Neural cell (in vitro differentiated cells): Measurements from ENCODE around the gene IQGAP2. TPM values are rescaled to one million over a fixed set of nuclear protein-coding genes. Genes with fewer than 3 reads are reported as not detected.

Experiments used
- H2AFZ ChIP-seq: fragments of 200-600, 300-800 bp; sonication (generic), shearing (Covaris generic); 2 replicates; pipeline ENCODE4 v1.6.0; 2014; ENCODE audit warnings: low read depth, mild to moderate bottlenecking, antibody characterized with exemption, low read length, moderate library complexity
- H3F3A ChIP-seq: fragments of 200-600 bp; shearing (Covaris generic); 2 replicates; pipeline ENCODE4 v1.6.1; 2016; ENCODE audit warnings: mild to moderate bottlenecking, moderate library complexity, mixed read lengths, antibody characterized with exemption, low read length; ENCODE audit not compliant: insufficient read depth, poor library complexity, severe bottlenecking
- H3K27ac ChIP-seq: fragments of 200-600, 300-800 bp; sonication (generic), shearing (Covaris generic); 2 replicates; pipeline ENCODE4 v1.5.1; 2014; ENCODE audit warnings: mild to moderate bottlenecking, low read length, moderate library complexity
- H3K27me3 ChIP-seq: fragments of 300-800, 200-600 bp; sonication (generic), shearing (Covaris generic); 2 replicates; pipeline ENCODE4 v1.6.0; 2014; ENCODE audit warnings: mild to moderate bottlenecking, low read depth, low read length, moderate library complexity; ENCODE audit not compliant: insufficient read depth
- H3K36me3 ChIP-seq: fragments of 300-800, 200-600 bp; sonication (generic), shearing (Covaris generic); 2 replicates; pipeline ENCODE4 v1.5.1; 2014; ENCODE audit warnings: mild to moderate bottlenecking, antibody characterized with exemption, low read length, moderate library complexity; ENCODE audit not compliant: insufficient read depth
- H3K4me2 ChIP-seq: fragments of 300-800, 200-600 bp; sonication (generic), shearing (Covaris generic); 2 replicates; pipeline ENCODE4 v1.6.0; 2014; ENCODE audit warnings: mild to moderate bottlenecking, low read length
- H3K4me3 ChIP-seq: fragments of 300-800, 200-600 bp; sonication (generic), shearing (Covaris generic); 2 replicates; pipeline ENCODE4 v1.5.1; 2014; ENCODE audit warnings: mild to moderate bottlenecking, low read length, moderate library complexity
- H3K79me2 ChIP-seq: fragments of 200-600 bp; shearing (Covaris generic); replicated peaks from 2 replicates; pipeline ENCODE4 v1.6.0; 2014; ENCODE audit warnings: mild to moderate bottlenecking, low read length, moderate library complexity; ENCODE audit not compliant: insufficient read depth
- H3K9ac ChIP-seq: fragments of 300-800, 200-600 bp; sonication (generic), shearing (Covaris generic); 2 replicates; pipeline ENCODE4 v1.6.1; 2016; ENCODE audit warnings: mild to moderate bottlenecking, low read length, mixed read lengths
- H3K9me2 ChIP-seq: fragments of 200-600 bp; shearing (Covaris generic); 2 replicates; pipeline ENCODE4 v1.6.1; 2016; ENCODE audit warnings: mild to moderate bottlenecking, low read length, mixed read lengths; ENCODE audit not compliant: insufficient read depth
- H3K9me3 ChIP-seq: fragments of 200-600, 300-800 bp; sonication (generic), shearing (Covaris generic); 2 replicates; pipeline ENCODE4 v1.6.1; 2016; ENCODE audit warnings: mild to moderate bottlenecking, mixed run types, low read length, moderate library complexity, mixed read lengths
- H4K20me1 ChIP-seq: fragments of 200-600 bp; shearing (Covaris generic); 2 replicates; pipeline ENCODE4 v1.6.1; 2016; ENCODE audit warnings: mild to moderate bottlenecking, mixed run types; ENCODE audit not compliant: insufficient read depth
- EP300 ChIP-seq: fragments of 450-650 bp; conservative IDR thresholded peaks from 2 replicates; pipeline ENCODE4 v1.6.1; 2014; ENCODE audit warnings: antibody characterized with exemption, mild to moderate bottlenecking, moderate library complexity; ENCODE audit not compliant: poor library complexity, severe bottlenecking
- EZH2 ChIP-seq: fragments of 200-600, 300-800 bp; shearing (Covaris generic), sonication (generic); IDR thresholded peaks from 2 replicates; pipeline ENCODE4 v1.6.1; 2014; ENCODE audit warnings: antibody characterized with exemption, low read length, borderline replicate concordance, mild to moderate bottlenecking; ENCODE audit not compliant: insufficient read depth, poor library complexity, severe bottlenecking
- MXI1 ChIP-seq: fragments of 450-650 bp; conservative IDR thresholded peaks from 2 replicates; pipeline ENCODE4 v1.6.1; 2014; ENCODE audit warnings: antibody characterized with exemption, mild to moderate bottlenecking; ENCODE audit not compliant: poor library complexity, severe bottlenecking
- POLR2AphosphoS5 ChIP-seq: IDR thresholded peaks from 2 replicates; pipeline ENCODE4 v1.6.1; 2012
- RAD21 ChIP-seq: fragments of 450-650 bp; conservative IDR thresholded peaks from 2 replicates; pipeline ENCODE4 v1.6.1; 2014; ENCODE audit warnings: antibody characterized with exemption, mild to moderate bottlenecking, moderate library complexity
- REST ChIP-seq: IDR thresholded peaks from 2 replicates; pipeline ENCODE4 v1.6.1; 2012; ENCODE audit warnings: borderline replicate concordance
- SMC3 ChIP-seq: fragments of 450-650 bp; conservative IDR thresholded peaks from 2 replicates; pipeline ENCODE4 v1.6.1; 2014; ENCODE audit warnings: antibody characterized with exemption, mild to moderate bottlenecking, moderate library complexity; ENCODE audit not compliant: poor library complexity
- TAF1 ChIP-seq: IDR thresholded peaks from 2 replicates; pipeline ENCODE4 v1.6.1; 2012; ENCODE audit warnings: low read depth
- polyA plus RNA-seq: library from polyadenylated mRNA; depleted of rRNA; stranded (reverse); fragments of >200 nt; gene quantifications from 2 replicates; pipeline ENCODE4 v1.2.3, GENCODE V29; 2014
- TF ChIP-seq, protein P1 (sequence below): fragments of 450-650 bp; IDR thresholded peaks from 2 replicates; pipeline ENCODE4 v1.5.1; 2014; ENCODE audit warnings: antibody characterized with exemption, mild to moderate bottlenecking, moderate library complexity; ENCODE audit not compliant: poor library complexity, severe bottlenecking

IQGAP2 gene
- polyA plus RNA-seq, 1 donor from 2014 or later: 5.2 TPM

GRCh38 chr5:76643371-76643770, 240.3 kb downstream of the IQGAP2 start:
- no peaks in the 10 kb centered on the region for H3K79me2 ChIP-seq
- H3K9me3 ChIP-seq: no peaks in the 10 kb centered on the region
- no peaks in the 10 kb centered on the region for H3K9me2 ChIP-seq
- no peak overlapping the region for H3K9ac ChIP-seq
- no peak overlapping the region for H2AFZ ChIP-seq
- no peaks in the 10 kb centered on the region for H3K27me3 ChIP-seq
- H4K20me1 ChIP-seq: no peaks in the 10 kb centered on the region
- H3K4me2 ChIP-seq: no peak overlapping the region
- H3F3A ChIP-seq: no peaks in the 10 kb centered on the region
- H3K27ac ChIP-seq: no peak overlapping the region
- no peak overlapping the region for H3K4me3 ChIP-seq
- TF ChIP-seq EZH2 (no peak), SMC3 (no peak), RAD21 (no peak), TAF1 (no peak), REST (no peak)
- TF ChIP-seq, protein P1, sequence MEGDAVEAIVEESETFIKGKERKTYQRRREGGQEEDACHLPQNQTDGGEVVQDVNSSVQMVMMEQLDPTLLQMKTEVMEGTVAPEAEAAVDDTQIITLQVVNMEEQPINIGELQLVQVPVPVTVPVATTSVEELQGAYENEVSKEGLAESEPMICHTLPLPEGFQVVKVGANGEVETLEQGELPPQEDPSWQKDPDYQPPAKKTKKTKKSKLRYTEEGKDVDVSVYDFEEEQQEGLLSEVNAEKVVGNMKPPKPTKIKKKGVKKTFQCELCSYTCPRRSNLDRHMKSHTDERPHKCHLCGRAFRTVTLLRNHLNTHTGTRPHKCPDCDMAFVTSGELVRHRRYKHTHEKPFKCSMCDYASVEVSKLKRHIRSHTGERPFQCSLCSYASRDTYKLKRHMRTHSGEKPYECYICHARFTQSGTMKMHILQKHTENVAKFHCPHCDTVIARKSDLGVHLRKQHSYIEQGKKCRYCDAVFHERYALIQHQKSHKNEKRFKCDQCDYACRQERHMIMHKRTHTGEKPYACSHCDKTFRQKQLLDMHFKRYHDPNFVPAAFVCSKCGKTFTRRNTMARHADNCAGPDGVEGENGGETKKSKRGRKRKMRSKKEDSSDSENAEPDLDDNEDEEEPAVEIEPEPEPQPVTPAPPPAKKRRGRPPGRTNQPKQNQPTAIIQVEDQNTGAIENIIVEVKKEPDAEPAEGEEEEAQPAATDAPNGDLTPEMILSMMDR: no peak
- no peaks in the 10 kb centered on the region for H3K36me3 ChIP-seq

DNA sequence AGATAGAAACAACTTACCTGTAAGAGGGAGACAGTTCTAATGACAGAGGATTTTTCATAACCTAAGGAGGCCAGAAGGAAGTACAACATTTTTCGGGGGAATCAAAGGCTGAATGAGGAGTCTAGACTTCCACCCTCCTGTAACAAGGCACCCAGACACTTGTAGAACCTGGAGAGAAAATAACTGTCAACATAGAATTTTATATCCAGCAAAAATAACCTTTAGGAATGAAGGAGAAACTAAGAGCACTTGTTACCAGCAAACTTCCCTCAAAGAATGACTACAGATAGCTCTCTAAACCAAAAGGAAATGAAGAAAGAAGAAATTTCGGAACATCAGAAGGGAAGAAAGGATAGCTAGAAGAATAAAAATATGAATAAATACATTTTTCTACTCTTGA, 246.1 kb downstream of the IQGAP2 start:
- no peaks in the 10 kb centered on the region for H3K9me3 ChIP-seq
- H3K4me2 ChIP-seq: no peak overlapping the region
- no peak for TF ChIP-seq SMC3
- no peak for TF ChIP-seq MXI1
- no peak for TF ChIP-seq EP300
- no peak for TF ChIP-seq REST
- TF ChIP-seq, protein P1: no peak
- TF ChIP-seq TAF1: no peak
- TF ChIP-seq POLR2AphosphoS5: no peak
- no peak for TF ChIP-seq RAD21
- no peak for TF ChIP-seq EZH2
- H3K9me2 ChIP-seq: no peaks in the 10 kb centered on the region
- no peaks in the 10 kb centered on the region for H3F3A ChIP-seq
- no peaks in the 10 kb centered on the region for H4K20me1 ChIP-seq
- H3K27ac ChIP-seq: no peak overlapping the region
- H3K4me3 ChIP-seq: no peak overlapping the region
- no peaks in the 10 kb centered on the region for H3K27me3 ChIP-seq
- H3K79me2 ChIP-seq: no peaks in the 10 kb centered on the region
- no peaks in the 10 kb centered on the region for H3K36me3 ChIP-seq
- H2AFZ ChIP-seq: no peak overlapping the region
- no peak overlapping the region for H3K9ac ChIP-seq
